Hematopoietic multipotent progenitor cell treated with erythropoietin and hydrocortisone succinate and interleukin-3 and kit ligand, for 8 days (in vitro differentiated cells): ENCODE results near the gene GPC4.

ENCODE experiments used
- DNase-seq: peaks from one replicate; pipeline ENCODE4 v3.0.0-alpha.2; 2015

GPC4 gene

DNA sequence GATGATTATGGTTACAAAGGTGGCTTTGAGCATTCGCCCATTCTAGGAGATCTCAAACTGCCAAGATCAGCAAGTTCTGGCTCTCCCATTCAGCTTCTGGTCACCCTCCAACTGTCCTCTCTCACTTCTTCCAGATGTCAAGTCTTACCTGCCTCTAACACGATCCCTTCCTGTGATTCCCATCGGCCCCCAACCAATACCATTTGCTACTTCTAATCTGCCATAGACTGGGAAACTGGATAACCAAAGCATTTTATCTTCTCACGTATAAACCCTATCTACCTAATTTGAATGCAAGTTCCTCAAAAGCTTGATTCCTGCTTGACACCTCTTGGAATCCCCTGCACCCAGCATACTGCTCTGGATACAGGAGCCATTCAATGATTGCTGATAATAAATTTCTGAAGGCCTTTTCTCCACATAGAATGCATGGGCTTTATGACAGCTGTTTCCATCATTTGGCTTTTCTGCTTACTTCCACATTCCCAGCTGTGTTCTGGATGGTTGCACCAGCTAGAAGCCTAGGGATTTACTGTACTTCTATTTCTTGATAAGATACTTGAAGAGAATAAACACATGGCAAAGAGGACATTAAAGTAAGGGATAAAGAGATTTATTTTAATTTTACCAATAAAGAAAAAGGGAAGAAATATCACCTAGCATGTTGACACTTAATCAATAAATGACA, 9.6 kb downstream of the GPC4 start:
- DNase-seq = no peak

DNA sequence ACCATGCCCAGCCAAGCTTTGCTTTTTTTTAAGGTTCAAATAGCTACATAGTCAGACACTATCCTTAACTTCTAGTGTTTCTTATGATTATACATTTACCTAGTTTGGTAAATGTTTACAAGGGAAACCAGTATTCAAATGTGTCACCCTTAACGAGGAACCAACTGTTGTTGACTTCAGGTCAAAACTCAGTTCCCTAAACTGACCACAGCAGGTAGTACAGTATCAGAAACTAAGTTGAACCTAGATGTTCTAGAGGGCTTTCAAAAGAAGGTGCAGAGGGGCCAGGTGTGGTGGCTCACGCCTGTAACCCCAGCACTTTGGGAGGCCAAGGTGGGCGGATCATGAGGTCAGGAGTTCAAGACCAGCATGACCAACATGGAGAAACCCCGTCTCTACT, 11.3 kb downstream of the GPC4 start:
- no peak for DNase-seq

DNA sequence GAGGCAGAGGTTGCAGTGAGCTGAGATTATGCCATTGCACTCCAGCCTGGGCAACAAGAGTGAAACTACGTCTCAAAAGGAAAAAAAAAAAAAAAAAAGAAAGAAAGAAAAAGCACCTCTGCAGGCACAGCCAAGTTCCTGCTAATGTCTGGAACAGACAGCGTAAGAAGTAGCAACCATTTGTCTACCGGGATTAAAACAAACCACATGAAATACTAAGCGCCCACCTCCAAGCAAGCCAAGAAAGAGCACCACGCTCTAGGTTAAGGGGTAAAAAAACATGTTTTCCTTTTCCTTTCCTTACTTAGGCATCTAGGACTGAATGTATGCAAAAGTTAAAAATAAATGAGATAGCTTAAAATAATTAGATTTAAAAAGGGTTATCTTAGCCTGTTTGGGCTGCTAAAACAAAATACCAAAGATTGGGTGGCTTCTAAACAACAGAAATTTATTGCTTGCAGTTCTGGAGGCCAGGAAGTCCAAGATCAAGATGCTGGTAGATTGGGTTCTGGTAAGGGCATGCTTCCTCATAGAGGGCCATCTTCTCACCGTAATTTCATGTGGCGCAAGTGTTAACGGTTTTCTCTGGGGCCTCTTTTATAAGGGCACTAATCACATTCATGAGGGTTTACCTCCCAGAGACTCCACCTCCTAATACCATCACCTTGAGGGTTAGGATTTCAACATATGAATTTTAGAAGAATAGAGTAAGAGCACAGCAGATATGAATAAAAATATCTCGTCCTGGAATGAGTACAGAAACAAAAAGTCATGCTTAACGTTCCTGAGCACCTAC, 12.3 kb downstream of the GPC4 start:
- DNase-seq = no peak

- DNase-seq = no peak
These were observed 13.2 kb downstream of the GPC4 start for GRCh38 chrX:133402042-133402453.

GRCh38 chrX:133401536-133401935, 13.8 kb downstream of the GPC4 start:
- no peak for DNase-seq

DNA sequence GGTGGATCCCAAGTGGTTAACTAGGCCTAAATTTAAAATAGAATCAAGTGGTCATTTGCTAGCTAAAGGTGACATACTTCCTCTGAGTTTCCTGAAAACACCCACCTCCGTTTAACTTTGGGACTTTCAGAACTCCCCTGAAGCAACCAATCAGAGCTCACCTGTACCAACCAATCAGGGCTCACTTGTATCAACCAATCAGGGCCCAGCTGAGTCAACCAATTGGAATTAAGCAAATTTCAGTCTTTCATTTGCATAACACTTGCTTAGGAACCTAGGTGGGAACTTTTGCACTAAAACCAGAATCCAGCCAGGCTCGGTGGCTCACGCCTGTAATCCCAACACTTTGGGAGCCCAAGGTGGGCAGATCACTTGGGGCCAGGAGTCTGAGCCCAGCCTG, 15.9 kb downstream of the GPC4 start:
- DNase-seq = no peak

GRCh38 chrX:133394765-133395164, 20.5 kb downstream of the GPC4 start:
- no peak for DNase-seq

GRCh38 chrX:133392671-133393070, 22.6 kb downstream of the GPC4 start:
- no peak for DNase-seq

- DNase-seq = no peak
These were observed 24.2 kb downstream of the GPC4 start for GRCh38 chrX:133391111-133391510.

DNA sequence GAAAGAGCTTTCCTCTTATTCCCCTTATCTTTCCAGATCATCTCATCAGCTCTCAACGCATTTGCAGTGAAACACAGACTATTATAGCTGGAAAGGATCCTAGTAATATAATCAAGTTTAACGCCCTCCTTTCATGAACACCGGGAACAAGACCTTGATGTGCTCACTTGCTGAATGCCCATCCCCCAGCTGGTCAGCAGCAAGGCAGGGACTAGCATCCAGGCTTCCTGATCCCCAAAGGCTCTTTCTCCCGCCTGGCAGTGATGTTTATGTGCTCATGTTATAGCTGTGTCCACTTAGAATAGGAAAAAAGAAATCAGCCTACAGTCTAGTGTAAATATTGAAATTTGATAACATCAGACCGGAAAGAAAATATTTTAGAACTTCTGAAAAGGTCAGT, 24.6 kb downstream of the GPC4 start:
- DNase-seq = no peak

GRCh38 chrX:133389975-133390374, 25.3 kb downstream of the GPC4 start:
- no peak for DNase-seq

DNA sequence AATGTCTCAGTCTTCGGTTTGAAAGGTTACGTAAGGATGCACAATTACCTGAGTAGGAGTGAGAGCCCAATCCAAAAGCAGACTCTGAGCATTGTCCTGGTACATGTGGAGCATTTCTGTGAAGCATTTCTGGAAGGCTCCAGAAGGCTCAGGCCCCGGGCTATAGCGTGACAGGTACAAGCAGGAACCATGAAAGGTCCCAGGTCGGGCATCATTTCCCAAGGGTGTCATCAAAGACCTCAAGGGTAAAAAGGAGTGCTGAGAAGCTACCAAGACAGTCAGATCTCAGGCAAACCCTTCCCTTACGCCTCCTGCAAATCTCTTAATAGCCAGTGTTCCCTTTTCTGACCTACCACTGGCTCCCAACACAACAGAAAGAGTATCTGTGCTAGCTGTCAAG, 30.8 kb downstream of the GPC4 start:
- DNase-seq = no peak

DNA sequence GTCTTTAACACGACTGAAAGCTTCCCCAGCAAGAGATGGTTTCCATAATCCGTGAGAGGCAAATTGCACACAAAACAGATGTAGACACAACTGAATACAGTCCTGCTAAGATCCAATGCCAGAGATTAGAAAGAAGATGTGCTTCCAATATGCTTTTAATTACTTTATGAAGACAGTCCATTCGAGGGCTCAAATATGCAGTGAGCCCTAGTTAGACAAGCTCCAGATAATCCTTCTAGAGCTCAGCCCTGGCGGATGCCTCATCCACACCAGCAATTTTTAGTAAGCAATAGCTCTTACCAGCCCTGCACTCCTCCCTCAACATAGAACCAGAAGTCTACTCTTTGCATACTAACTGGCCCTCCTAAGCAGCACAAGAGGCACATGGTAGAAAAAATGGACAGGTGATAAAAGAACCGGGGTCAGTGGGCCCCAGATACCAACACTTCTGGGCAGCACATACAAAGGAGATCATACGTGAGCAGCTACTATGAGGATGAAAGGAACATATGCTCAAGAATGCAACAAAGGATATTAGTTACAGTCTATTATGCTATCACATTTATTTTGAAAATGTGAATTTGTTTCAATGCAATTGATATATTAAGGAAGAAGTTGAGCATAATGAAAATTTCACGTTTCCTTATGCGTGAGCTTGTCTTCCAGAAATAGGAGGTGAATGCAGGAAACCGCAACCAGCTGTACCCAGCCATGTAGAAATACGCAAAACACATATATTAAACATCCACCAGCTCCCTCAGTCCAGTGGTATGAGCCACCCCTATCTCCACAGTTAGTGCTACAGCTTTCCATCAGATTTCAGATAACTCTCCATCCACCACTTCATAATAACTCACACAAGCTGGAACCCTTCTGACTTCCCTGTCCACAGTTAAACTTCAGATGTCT, 34.3 kb downstream of the GPC4 start:
- no peak for DNase-seq

DNA sequence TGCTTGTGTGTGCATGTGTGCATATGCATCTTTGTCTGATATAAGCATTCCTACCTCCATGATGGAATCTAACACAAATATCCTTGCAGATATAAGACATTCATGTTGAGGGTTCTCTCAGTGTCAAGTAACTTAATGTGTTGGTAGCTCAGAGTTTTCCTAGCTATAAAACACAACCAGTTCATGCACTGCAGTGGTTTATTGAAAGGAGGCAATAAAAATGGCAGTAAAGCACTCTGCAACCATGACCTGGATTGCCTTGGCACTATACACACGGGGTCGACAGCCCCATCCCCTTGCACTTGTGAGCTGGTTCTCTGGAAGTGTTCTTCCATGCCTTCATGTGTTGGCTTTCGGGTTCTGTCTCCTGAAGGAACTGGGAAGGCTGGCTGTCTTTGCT, 38.9 kb downstream of the GPC4 start:
- no peak for DNase-seq

DNA sequence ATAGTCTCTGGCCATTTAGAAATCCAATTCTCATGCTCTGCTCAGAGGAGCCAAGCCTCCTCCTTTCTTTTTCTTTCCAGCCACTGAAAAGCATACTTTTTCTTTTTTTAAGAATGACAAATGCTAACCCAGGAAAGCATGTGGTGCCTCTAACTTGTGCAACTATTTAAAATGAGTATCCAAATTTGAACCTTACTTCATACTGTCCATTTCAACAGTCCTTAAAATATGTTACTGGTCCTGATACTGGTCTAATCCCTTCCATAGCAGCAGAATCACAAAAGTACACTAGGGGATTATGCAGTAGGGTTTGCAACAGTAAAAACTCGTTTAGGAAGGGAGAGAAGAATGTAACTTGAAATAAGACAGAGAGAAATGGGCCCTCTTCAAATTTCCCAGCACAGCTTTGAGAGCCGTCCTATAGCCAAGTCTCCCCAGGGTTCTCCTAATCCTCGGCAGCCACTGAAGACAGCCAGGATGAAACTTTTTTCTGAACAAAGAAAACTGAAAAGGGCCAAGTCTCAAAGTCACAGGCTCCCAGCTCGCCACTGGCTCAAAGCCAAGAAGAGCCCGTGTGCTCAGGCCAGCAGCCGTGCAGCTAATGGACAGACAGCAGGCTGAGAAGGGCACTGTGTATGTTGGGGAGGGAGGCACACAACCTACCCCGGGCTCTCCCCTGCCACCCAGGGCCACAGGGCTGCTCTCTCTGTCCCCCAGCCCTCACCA, 39.5 kb downstream of the GPC4 start:
- DNase-seq = no peak

DNA sequence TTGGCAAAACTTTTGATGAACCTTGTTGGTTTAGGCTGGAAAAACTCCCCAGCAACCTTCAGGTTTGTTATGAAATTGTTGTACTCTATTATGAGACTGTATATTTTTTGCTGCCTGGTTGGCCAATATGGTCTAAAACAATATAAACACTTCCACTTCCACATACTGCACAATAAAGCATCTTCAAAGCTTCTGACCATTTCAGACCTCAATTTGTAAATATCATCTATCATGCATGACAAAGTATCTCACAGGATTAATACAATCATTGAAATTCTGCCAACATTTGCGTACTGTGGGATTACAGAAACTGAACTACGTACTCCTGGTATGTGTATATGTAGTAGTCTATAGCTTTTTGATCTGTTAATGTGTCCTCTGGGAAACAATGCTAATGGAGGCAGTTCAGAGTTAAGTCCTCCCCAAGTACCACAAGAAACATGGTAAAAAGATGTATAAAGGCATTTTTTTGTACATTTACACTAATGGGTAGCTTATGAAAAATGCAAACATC, 40.4 kb downstream of the GPC4 start:
- DNase-seq = no peak

- no peak for DNase-seq
These were observed 41.8 kb downstream of the GPC4 start for GRCh38 chrX:133373386-133374079.

GRCh38 chrX:133370696-133371275, 44.5 kb downstream of the GPC4 start:
- DNase-seq = no peak

DNA sequence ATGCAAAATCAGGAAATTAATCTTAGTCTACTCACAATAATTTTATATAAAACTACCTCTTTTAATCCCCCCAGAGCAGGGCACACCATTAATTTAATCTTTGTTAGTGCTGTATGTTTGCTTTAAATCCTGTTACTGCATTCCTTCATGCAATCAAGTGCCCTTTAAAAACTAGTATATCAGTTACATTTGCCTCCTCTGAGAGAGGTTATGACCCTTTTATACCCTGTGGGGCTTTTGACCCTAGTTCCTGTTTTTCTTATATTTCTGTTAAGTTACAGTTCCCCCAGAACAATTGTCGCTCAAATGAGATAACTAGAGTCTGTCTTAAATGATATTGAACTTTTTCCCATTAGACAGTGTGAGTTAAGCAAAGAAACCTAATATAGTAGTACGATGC, 46.2 kb downstream of the GPC4 start:
- no peak for DNase-seq

- DNase-seq = no peak
These were observed 48.6 kb downstream of the GPC4 start for GRCh38 chrX:133366735-133367134.

DNA sequence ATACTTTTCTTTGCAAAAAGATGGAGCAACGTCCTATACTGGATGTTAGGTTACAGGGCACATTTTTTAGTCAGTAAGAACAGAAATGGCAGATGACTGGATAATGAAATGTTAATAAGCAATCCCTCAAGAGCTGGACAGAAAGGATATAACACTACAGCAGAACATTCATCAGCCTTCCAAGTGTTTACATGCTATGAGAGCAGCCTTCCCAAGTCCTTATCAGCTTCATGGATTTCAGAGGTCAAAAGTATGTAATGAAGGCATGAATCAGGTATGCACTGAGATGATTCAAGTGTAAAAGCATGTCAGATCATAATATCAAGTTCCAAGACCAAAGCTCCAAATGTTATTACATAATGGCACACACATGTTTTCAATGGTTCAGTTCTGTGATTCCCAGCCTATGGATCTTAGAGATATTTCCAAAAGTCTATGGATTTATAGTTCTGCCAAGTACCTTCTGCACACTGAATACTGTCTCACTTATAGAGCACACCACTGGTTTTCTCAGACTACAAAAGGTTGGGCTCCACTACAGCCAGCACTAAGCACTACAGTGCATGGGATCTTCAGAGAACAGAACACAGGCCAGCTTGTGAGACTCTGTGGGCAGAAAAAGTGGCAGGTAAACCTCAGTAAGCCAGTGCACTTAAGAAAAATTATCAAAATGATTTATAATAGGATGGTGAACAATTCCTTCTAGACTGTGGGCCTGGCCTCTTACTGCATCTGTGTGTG, 49.2 kb downstream of the GPC4 start:
- no peak for DNase-seq
